Ovary (tissue), 9 donors: ENCODE results near the gene CCDC57. TPM values are rescaled to one million over a fixed set of nuclear protein-coding genes. Genes with fewer than 3 reads are reported as not detected.

Experiments
- DNase-seq, 5 donors: peaks; one replicate each; pipeline ENCODE4 v3.0.0-alpha.2; 2019 to 2020
- H3K27ac ChIP-seq, 2 donors: fragments of 200-600 bp; one replicate each; pipeline versions ENCODE4 v1.5.1 to v1.8.0; 2019 to 2022
- H3K27me3 ChIP-seq: fragments of 200-600 bp; one replicate; pipeline ENCODE4 v1.8.0; 2022
- H3K36me3 ChIP-seq: fragments of 200-600 bp; sonication (generic); one replicate; pipeline ENCODE4 v1.5.1; 2019
- H3K4me1 ChIP-seq: one replicate; pipeline ENCODE4 v1.8.1; 2013; ENCODE audit warnings: mild to moderate bottlenecking, moderate library complexity; ENCODE audit not compliant: insufficient read depth
- H3K4me3 ChIP-seq: fragments of 200-600 bp; sonication (generic); one replicate; pipeline ENCODE4 v1.5.1; 2017
- H3K9me3 ChIP-seq, 2 donors: fragments of 200-600 bp in 1 of 2; sonication (generic) in 1 of 2; one replicate each; pipeline versions ENCODE4 v1.5.1 to v1.8.1; 2013 to 2019; ENCODE audit warnings: mild to moderate bottlenecking in 1 of 2, moderate library complexity in 1 of 2
- EP300 ChIP-seq: sonication (generic); formaldehyde crosslinking; IDR thresholded peaks from one replicate; pipeline ENCODE4 v1.6.1; 2017; ENCODE audit warnings: antibody characterized with exemption
- POLR2A ChIP-seq: fragments of 450-650 bp; IDR thresholded peaks from one replicate; pipeline ENCODE4 v1.6.1; 2017; ENCODE audit warnings: antibody characterized with exemption, mild to moderate bottlenecking, moderate library complexity
- WGBS, 3 donors: extraction: QIAGEN DNeasy Blood & Tissue Kit in 1 of 3; methylation state at CpG; one replicate each; pipeline versions ENCODE4 v1.1.5 to v1.1.7; 2013 to 2017; 5-methylcytosine and 5-hydroxymethylcytosine counted together
- intact Hi-C, 4 donors: fragments of 100-400 bp; cut with DNase I; formaldehyde crosslinking; loops; one replicate each; pipeline versions ENCODE4 v1.11.0 to v1.15.1; 2022 to 2023
- polyA plus RNA-seq, 2 donors: library from polyadenylated mRNA; stranded (reverse); fragments of 200-250 nt in 1 of 2; fragments of 350-450 nt in 1 of 2; fragmentation: Illumina TruSeq in 1 of 2; extraction: RNeasy Lipid Tissue Mini Kit (QIAGEN cat#74804) in 1 of 2; gene quantifications; one replicate each; pipeline ENCODE4 v1.2.3, GENCODE V29; 2013 to 2014
- total RNA-seq, 7 donors: library from RNA; depleted of rRNA in 2 of 7; stranded (reverse); fragments of >200 nt in 2 of 7; fragmentation: NEBNext Ultra II Directional in 3 of 7; extraction: Animal tissue kit (Norgen Biotek cat#: 25700) in 3 of 7; gene quantifications; one replicate each; pipeline versions ENCODE4 v1.1.0 to v1.2.4, GENCODE V29; 2016 to 2023
- TF ChIP-seq, protein P1 (sequence below), 3 donors: fragments of 450-650 bp in 2 of 3; fragments of 200-600 bp in 1 of 3; IDR thresholded peaks; one replicate each; pipeline versions ENCODE4 v1.5.1 to v1.8.0; 2016 to 2022; ENCODE audit warnings: antibody characterized with exemption in 3 of 3, mild to moderate bottlenecking in 1 of 3
- donor health status: DM: no; HTN: no; CAD: no; lungs with moderate emphysema.
- donor health status: DM: no; HTN: no; CAD: no.
- donor health status: Bipolar disorder and iron deficiency.
- donor health status: DM: yes; HTN: yes; CAD: no.
- donor health status: DM: no; HTN: no; CAD: no.
- donor health status: DM: yes; HTN: yes; CAD: no.

The CCDC57 gene
- total and polyA plus RNA-seq, 9 donors, result 7.7 to 65.0 (median 40.3) TPM

DNA sequence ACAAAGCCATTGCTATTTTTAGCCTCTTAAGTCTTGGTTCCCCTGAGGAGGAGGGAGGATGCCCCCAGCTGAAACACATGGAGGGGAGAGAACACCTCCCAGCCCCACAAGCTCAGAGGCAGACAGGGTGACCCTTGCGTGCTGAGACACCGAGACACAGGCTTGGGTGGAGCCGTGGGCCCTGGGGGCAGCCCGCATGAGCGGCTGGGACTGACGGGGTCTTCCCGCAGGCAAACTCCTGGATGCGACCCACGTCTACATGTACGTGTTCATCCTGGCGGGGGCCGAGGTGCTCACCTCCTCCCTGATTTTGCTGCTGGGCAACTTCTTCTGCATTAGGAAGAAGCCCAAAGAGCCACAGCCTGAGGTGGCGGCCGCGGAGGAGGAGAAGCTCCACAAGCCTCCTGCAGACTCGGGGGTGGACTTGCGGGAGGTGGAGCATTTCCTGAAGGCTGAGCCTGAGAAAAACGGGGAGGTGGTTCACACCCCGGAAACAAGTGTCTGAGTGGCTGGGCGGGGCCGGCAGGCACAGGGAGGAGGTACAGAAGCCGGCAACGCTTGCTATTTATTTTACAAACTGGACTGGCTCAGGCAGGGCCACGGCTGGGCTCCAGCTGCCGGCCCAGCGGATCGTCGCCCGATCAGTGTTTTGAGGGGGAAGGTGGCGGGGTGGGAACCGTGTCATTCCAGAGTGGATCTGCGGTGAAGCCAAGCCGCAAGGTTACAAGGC lies 26.0 kb upstream of the CCDC57 start:
- WGBS, 3 donors, result 12 to 20% (median 13%) methylated on average over 25 to 33 of the region's 33 CpGs
- Histone ChIP-seq H3K27ac (peak overlapping the region in 1 of 2 donors; percentile 69), H3K9me3 (no peaks in the 10 kb centered on the region), H3K27me3 (no peaks in the 10 kb centered on the region), H3K4me3 (no peak overlapping the region), H3K36me3 (no peaks in the 10 kb centered on the region), H3K4me1 (peaks cover 66% of the 10 kb centered on the region)
- peak; percentile 77 to 85 (median 79) for DNase-seq
- TF ChIP-seq, protein P1, sequence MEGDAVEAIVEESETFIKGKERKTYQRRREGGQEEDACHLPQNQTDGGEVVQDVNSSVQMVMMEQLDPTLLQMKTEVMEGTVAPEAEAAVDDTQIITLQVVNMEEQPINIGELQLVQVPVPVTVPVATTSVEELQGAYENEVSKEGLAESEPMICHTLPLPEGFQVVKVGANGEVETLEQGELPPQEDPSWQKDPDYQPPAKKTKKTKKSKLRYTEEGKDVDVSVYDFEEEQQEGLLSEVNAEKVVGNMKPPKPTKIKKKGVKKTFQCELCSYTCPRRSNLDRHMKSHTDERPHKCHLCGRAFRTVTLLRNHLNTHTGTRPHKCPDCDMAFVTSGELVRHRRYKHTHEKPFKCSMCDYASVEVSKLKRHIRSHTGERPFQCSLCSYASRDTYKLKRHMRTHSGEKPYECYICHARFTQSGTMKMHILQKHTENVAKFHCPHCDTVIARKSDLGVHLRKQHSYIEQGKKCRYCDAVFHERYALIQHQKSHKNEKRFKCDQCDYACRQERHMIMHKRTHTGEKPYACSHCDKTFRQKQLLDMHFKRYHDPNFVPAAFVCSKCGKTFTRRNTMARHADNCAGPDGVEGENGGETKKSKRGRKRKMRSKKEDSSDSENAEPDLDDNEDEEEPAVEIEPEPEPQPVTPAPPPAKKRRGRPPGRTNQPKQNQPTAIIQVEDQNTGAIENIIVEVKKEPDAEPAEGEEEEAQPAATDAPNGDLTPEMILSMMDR (IDR thresholded peaks at IDR 0.05), result no peak
- TF ChIP-seq POLR2A (no peak), EP300 (no peak)
- intact Hi-C loops, result loop anchor here in 2 of 4 donors (5.0 to 10.0 kb wide), 2 partner anchors 56 to 84 kb away; no protein-coding TSS in a partner anchor

DNA sequence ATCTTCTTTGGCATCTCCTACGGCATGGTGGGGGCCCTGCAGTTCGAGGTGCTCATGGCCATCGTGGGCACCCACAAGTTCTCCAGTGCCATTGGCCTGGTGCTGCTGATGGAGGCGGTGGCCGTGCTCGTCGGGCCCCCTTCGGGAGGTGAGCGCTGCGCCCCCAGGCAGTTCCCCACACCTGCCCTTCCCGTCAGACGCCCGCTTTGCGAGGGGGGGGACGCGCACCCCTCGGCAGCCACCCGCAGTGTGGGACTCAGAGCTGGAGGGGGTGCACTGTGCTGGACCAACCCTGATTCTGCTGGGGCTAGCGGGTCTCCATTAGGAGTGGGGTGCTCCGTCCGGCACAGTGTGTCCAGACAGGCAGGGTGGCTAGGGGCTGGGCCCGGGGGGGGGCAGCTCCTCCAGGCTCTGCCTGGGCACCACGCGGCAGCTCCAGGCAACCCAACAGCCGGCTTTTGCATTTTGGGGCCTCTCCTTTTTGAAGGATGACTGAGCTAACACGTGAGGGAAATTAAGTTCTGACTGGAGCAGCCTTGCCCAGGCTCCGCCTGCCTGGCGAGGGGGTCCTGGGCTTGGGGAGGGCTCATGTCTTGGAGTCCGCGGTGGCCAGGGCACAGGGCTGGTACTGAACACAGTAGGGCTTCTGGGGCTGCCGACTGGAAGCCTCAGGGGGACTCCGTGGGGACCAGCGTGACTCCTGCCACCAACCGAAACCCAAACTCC lies 25.3 kb upstream of the CCDC57 start:
- TF ChIP-seq POLR2A (no peak), EP300 (no peak)
- TF ChIP-seq, protein P1 (IDR thresholded peaks at IDR 0.05), result no peak
- H3K4me1 ChIP-seq, result peaks cover 62% of the 10 kb centered on the region
- peak in 4 of 5 donors; percentile 28 to 58 (median 50) for DNase-seq
- H3K27me3 ChIP-seq, result no peaks in the 10 kb centered on the region
- 73 to 76% (median 76%) methylated on average over 19 to 34 of the region's 34 CpGs for WGBS, 3 donors
- H3K4me3 ChIP-seq, result no peak overlapping the region
- H3K36me3 ChIP-seq, result no peaks in the 10 kb centered on the region
- intact Hi-C loops, result loop anchor here in 2 of 4 donors (2.0 to 10.0 kb wide), 3 partner anchors 57 to 84 kb away; no protein-coding TSS in a partner anchor
- H3K9me3 ChIP-seq, result no peaks in the 10 kb centered on the region
- H3K27ac ChIP-seq, result peak overlapping the region in 1 of 2 donors; percentile 69

DNA sequence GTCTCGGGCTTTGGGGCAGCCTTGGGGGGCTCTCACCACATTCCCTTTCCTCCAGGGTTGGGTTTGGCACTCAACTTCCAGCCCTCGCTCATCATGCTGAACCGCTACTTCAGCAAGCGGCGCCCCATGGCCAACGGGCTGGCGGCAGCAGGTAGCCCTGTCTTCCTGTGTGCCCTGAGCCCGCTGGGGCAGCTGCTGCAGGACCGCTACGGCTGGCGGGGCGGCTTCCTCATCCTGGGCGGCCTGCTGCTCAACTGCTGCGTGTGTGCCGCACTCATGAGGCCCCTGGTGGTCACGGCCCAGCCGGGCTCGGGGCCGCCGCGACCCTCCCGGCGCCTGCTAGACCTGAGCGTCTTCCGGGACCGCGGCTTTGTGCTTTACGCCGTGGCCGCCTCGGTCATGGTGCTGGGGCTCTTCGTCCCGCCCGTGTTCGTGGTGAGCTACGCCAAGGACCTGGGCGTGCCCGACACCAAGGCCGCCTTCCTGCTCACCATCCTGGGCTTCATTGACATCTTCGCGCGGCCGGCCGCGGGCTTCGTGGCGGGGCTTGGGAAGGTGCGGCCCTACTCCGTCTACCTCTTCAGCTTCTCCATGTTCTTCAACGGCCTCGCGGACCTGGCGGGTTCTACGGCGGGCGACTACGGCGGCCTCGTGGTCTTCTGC lies 24.6 kb upstream of the CCDC57 start:
- Histone ChIP-seq H3K4me3 (no peak overlapping the region), H3K27ac (peak overlapping the region in 1 of 2 donors; percentile 69), H3K36me3 (no peaks in the 10 kb centered on the region), H3K27me3 (no peaks in the 10 kb centered on the region), H3K4me1 (peaks cover 56% of the 10 kb centered on the region), H3K9me3 (no peaks in the 10 kb centered on the region)
- TF ChIP-seq, protein P1 (IDR thresholded peaks at IDR 0.05), result no peak
- TF ChIP-seq EP300, result no peak
- TF ChIP-seq POLR2A, result no peak
- WGBS, 3 donors, result 94 to 95% (median 94%) methylated on average over 58 to 59 of the region's 59 CpGs
- DNase-seq, result peak in 4 of 5 donors; percentile 40 to 54 (median 49)
- intact Hi-C loops, result loop anchor here in 2 of 4 donors (2.0 to 10.0 kb wide), 3 partner anchors 58 to 85 kb away; no protein-coding TSS in a partner anchor
